ENCODE results near the gene SLC35E3.
A peak's percentile ranks its signal among the peaks of the same experiment; 100 is the strongest.

Gene SLC35E3

DNA sequence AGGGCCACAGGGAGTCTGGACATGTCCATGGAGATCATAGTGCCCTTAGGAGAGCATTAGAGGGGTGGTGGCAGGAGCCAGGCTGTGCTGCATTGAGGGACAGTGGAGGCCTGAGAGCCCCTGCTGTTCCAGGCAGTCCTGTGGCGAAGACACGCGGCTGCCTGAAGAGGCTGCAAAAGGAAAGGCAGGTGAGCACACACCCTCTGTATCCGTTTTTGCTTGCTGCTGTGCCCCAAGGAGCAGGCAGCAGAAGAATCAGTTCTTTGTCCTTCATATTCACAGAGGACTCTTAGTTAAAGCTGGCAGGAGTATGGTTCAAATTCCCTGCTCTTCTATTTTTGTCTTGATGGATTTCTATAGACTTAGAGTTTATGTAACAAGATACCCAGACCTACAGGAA lies 4.5 kb downstream of the SLC35E3 start:
- Histone ChIP-seq H4K20me1 (peaks cover 16% of the 10 kb centered on the region), H3K36me3 (peaks cover 64% of the 10 kb centered on the region), H3K27ac (peak overlapping the region; percentile 75), H3K27me3 (no peaks in the 10 kb centered on the region), H3K4me3 (peak overlapping the region; percentile 81), H3K4me2 (peak overlapping the region; percentile 89), H3K9ac (peak overlapping the region; percentile 90), H3K4me1 (peaks cover 47% of the 10 kb centered on the region), H3K9me3 (no peaks in the 10 kb centered on the region)
- TF ChIP-seq Cebpa-rat (IDR thresholded peaks at IDR 0.05) = no peak

DNA sequence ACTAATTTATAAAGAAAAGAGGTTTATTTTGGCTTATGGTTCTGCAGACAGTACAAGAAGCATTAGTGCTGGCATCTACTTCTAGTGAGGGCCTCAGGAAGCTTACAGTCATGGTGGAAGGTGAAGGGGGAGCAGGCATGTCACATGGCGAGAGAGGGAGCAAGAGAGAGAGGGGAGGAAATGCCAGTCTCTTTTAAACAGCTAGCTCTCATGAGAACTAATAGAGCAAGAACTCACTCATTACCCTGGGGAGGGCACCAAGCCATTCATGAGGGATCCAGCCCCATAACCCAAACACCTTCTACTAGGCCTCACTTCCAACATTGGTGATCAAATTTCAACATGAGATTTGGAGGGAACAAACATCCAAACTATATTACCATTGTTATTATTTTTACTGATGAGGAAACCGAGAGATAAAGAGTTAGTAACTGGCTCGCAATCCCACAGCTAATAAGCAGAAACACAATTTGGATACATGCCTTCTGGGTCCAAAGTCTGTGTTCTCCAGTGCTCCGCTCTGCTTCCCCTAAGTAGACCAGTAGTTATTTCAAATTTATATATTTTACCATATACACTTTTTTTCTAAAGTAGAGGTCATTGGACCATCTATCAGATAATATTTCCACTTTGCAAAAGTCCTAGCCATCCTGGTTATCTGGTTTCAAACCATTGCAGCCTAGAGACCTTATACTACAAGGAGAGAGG lies 9.7 kb downstream of the SLC35E3 start:
- H3K36me3 ChIP-seq = peaks cover 99% of the 10 kb centered on the region
- no peak for TF ChIP-seq Cebpa-rat (IDR thresholded peaks at IDR 0.05)
- peaks cover 37% of the 10 kb centered on the region for H3K4me1 ChIP-seq
- H3K27ac ChIP-seq = no peak overlapping the region
- no peak overlapping the region for H3K4me3 ChIP-seq
- no peak overlapping the region for H3K9ac ChIP-seq
- H3K27me3 ChIP-seq = no peaks in the 10 kb centered on the region
- H3K9me3 ChIP-seq = no peaks in the 10 kb centered on the region
- H4K20me1 ChIP-seq = no peaks in the 10 kb centered on the region
- no peak overlapping the region for H3K4me2 ChIP-seq

DNA sequence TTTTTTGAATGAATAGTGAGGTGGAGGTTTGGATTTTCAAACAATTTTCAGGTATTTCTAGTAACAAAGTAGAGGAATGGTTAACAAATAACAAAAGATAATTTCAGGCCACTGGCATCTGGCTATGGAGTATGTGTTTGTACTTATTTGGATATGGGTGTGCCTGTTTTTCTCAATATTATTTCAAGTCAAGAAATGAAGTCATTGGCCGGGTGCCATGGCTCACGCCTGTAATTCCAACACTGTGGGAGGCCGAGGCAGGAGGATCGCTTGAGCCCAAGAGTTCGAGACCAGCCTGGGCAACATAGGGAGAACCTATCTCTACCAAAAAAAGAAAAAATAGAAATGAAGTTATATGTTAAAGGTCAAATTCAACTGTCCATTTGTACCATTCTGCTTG lies 13.9 kb downstream of the SLC35E3 start:
- H3K36me3 ChIP-seq = peaks cover 99% of the 10 kb centered on the region
- H4K20me1 ChIP-seq = no peaks in the 10 kb centered on the region
- H3K4me3 ChIP-seq = no peak overlapping the region
- no peaks in the 10 kb centered on the region for H3K9me3 ChIP-seq
- no peak overlapping the region for H3K9ac ChIP-seq
- no peak for TF ChIP-seq Cebpa-rat (IDR thresholded peaks at IDR 0.05)
- peaks cover 45% of the 10 kb centered on the region for H3K4me1 ChIP-seq
- H3K4me2 ChIP-seq = no peak overlapping the region
- H3K27ac ChIP-seq = no peak overlapping the region
- no peaks in the 10 kb centered on the region for H3K27me3 ChIP-seq

DNA sequence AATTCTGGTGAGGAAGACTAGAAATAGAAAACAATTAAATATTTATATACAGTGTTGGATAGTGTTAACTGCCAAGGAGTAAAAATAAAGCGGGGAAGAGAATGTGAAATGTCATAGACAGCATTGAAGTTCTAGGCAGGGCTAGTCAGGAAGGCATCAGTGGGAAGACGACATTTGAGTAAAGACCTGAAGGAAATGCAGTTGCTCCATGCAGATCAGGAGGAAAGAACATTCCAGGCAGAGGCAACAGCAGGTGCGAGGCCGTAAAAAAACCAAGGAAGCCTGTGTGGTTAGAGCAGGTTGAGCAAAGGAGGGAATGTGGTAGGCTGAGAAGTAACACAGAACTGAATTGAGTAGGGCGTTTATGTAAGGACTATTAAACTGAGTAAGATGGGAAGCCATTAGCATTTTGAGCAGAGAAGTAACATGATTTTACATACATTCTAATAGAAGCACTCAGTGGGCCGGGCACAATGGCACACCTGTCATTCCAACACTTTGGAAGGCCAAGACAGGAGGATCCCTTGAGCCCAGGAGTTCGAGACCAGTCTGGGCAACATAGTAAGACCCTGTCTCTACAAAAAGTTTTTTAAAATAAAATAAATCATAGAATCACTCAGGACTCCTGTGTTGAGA lies 14.9 kb downstream of the SLC35E3 start:
- H3K9ac ChIP-seq = no peak overlapping the region
- H4K20me1 ChIP-seq = no peaks in the 10 kb centered on the region
- no peaks in the 10 kb centered on the region for H3K9me3 ChIP-seq
- no peak overlapping the region for H3K4me3 ChIP-seq
- H3K4me2 ChIP-seq = peak overlapping the region; percentile 3; the same call in 1 of the 2 replicates
- H3K27ac ChIP-seq = 0 out of 2 replicates have a peak overlapping the region, but pooled peaks have one; percentile 0
- H3K27me3 ChIP-seq = no peaks in the 10 kb centered on the region
- peaks cover 98% of the 10 kb centered on the region for H3K36me3 ChIP-seq
- H3K4me1 ChIP-seq = peaks cover 35% of the 10 kb centered on the region
- no peak for TF ChIP-seq Cebpa-rat (IDR thresholded peaks at IDR 0.05)

DNA sequence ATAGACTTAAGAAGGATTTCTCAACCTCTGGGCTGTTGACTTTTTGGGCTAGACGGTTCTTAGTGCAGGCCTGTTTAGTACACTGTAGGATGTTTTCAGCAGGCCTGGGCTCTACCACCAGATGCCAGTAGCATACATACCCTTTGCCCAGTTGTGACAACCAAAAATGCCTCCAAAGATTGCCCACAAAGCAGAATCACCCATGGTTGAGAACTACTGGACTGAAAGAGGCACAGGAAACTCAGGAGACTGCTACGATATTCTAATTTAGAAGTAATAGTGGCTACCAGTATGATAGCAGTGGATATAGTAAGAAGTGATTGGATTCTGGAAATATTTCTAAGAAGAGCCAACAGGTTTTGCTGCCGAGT lies 15.5 kb downstream of the SLC35E3 start:
- no peak for TF ChIP-seq Cebpa-rat (IDR thresholded peaks at IDR 0.05)
- Histone ChIP-seq H4K20me1 (no peaks in the 10 kb centered on the region), H3K27ac (0 out of 2 replicates have a peak overlapping the region, but pooled peaks have one; percentile 0), H3K27me3 (no peaks in the 10 kb centered on the region), H3K36me3 (peaks cover 98% of the 10 kb centered on the region), H3K4me3 (no peak overlapping the region), H3K9me3 (no peaks in the 10 kb centered on the region), H3K4me2 (peak overlapping the region; percentile 3; the same call in 1 of the 2 replicates), H3K4me1 (peaks cover 35% of the 10 kb centered on the region), H3K9ac (no peak overlapping the region; the same call in 1 of the 2 replicates)

DNA sequence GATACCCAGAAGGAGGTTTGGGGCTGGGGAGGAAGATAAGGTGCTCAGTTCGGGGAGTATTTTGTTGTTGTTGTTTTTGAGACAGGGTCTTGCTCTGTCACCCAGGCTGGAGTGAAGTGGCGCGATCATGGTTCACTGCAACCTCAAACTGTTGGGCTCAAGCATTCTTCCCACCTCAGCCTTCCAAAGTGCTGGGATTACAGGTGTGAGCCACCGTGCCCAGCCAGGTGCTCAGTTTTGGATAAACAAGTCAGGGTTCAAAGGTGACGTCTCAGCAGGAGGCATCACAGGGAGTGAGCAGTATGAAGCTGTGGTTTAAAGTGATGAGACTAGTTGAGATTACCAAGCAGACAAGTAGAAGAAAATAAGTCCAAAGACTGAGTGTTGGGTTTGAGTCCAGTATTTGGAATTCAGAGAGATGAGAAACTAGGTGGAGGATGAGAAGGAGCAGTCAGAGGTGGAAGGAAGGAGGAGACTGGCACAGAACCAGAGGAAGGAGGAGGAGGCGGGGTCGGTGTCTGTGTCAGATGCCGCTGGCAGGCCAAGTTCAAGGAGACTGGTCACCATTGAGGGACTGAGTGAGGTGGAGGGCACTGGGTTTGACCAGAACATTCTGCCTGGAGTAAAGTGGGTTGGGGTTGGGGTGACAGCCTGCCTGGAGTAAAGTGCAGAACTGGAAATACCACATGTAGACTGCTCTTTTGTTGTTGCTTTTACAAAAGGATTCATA lies 16.1 kb downstream of the SLC35E3 start:
- no peaks in the 10 kb centered on the region for H3K9me3 ChIP-seq
- H3K27me3 ChIP-seq = no peaks in the 10 kb centered on the region
- H3K36me3 ChIP-seq = peaks cover 98% of the 10 kb centered on the region
- H3K9ac ChIP-seq = no peak overlapping the region; the same call in 1 of the 2 replicates
- peak overlapping the region; percentile 14; the same call in 1 of the 2 replicates for H3K4me2 ChIP-seq
- no peak for TF ChIP-seq Cebpa-rat (IDR thresholded peaks at IDR 0.05)
- peak overlapping the region; percentile 48 for H3K27ac ChIP-seq
- no peak overlapping the region for H3K4me3 ChIP-seq
- peaks cover 35% of the 10 kb centered on the region for H3K4me1 ChIP-seq
- H4K20me1 ChIP-seq = no peaks in the 10 kb centered on the region

DNA sequence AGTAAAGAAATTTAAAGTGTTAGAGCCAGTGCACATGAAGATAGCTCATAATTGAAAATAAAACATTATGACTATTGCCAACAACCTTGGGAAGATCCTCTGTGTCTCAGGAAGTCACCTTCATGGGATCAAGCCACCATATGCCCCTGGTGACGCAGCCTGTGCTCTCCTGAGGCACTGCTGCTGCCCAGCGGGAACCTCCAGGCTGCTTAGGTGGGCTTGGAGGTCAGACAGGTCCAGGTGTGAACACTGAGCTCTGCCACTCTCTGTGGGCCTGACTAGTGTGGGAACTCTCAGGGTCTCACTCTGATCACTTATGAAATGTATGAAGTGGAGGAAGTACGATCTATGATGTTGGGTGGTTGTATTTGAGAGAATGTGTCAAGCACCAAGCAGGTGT lies 16.7 kb downstream of the SLC35E3 start:
- peak overlapping the region; percentile 48 for H3K27ac ChIP-seq
- no peaks in the 10 kb centered on the region for H3K27me3 ChIP-seq
- H3K4me2 ChIP-seq = peak overlapping the region; percentile 14; the same call in 1 of the 2 replicates
- H3K9ac ChIP-seq = no peak overlapping the region
- H3K9me3 ChIP-seq = no peaks in the 10 kb centered on the region
- TF ChIP-seq Cebpa-rat (IDR thresholded peaks at IDR 0.05) = no peak
- H3K4me3 ChIP-seq = no peak overlapping the region
- H4K20me1 ChIP-seq = no peaks in the 10 kb centered on the region
- H3K4me1 ChIP-seq = peaks cover 35% of the 10 kb centered on the region
- H3K36me3 ChIP-seq = peaks cover 98% of the 10 kb centered on the region

DNA sequence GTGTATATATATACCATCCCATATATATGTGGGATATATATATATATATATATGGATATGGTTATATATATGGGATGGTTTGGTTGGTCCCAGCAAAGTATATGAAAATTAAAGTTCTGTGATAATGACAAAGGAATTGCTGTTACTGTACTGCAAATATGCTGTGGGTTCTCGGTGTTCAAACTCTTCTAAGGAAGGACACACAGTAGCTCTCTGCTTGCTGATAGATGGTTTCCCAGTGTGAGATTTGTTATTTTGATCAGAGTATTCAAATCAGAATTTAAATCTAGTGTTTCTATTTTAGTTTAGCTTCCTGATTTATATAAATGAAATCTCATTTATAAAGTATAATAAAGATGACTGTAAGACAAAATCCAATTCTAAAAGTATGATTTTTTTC lies 19.7 kb downstream of the SLC35E3 start:
- Histone ChIP-seq H3K4me2 (no peak overlapping the region), H3K36me3 (peaks cover 75% of the 10 kb centered on the region), H3K4me3 (no peak overlapping the region), H3K27ac (no peak overlapping the region), H4K20me1 (no peaks in the 10 kb centered on the region), H3K9me3 (no peaks in the 10 kb centered on the region), H3K4me1 (peaks cover 35% of the 10 kb centered on the region), H3K27me3 (no peaks in the 10 kb centered on the region), H3K9ac (no peak overlapping the region)
- TF ChIP-seq Cebpa-rat (IDR thresholded peaks at IDR 0.05) = no peak

DNA sequence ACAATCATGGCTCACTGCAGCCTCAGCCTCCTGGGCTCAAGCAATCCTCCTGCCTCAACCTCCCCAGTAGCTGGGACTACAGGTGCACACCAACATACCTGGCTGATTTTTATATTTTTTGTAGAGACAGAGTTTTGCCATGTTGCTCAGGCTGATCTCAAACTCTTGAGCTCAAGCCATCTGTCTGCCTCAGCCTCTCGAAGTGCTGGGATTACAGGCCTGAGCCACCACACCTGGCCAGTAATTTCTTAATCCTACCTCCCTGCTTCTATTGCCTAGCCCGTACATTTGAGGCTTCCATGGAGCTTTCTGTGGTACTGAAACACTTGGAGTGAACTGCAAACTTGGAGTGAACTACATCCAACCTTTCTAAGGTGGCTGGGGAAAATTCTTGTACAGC lies 20.7 kb downstream of the SLC35E3 start:
- Histone ChIP-seq H3K36me3 (peaks cover 65% of the 10 kb centered on the region), H3K4me3 (no peak overlapping the region), H3K4me1 (peaks cover 35% of the 10 kb centered on the region), H3K9ac (no peak overlapping the region), H4K20me1 (no peaks in the 10 kb centered on the region), H3K27ac (no peak overlapping the region), H3K9me3 (no peaks in the 10 kb centered on the region), H3K4me2 (no peak overlapping the region), H3K27me3 (no peaks in the 10 kb centered on the region)
- no peak for TF ChIP-seq Cebpa-rat (IDR thresholded peaks at IDR 0.05)

DNA sequence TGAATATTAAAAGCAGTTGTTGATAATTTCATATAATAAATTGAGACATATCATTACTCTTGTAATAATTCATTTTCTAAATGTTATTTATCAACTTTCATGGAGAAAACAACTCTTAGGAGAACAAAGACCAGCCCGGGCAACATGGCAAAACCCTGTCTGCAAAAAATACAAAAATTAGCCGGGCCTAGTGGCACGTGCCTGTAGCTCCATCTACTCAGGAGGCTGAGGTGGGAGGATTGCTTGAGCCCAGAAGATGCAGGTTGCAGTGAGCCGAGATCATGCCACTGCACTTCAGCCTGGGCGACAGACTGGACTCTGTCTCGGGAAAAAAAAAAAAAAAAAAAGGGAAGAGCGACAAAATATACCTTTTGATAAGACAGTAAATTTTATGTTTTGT lies 21.2 kb downstream of the SLC35E3 start:
- Histone ChIP-seq H3K4me3 (no peak overlapping the region), H4K20me1 (no peaks in the 10 kb centered on the region), H3K9me3 (no peaks in the 10 kb centered on the region), H3K4me1 (peaks cover 35% of the 10 kb centered on the region), H3K9ac (no peak overlapping the region), H3K36me3 (peaks cover 60% of the 10 kb centered on the region), H3K4me2 (no peak overlapping the region), H3K27me3 (no peaks in the 10 kb centered on the region), H3K27ac (no peak overlapping the region)
- TF ChIP-seq Cebpa-rat (IDR thresholded peaks at IDR 0.05) = no peak
